HEK293 (cell line): ENCODE measurements around the gene ALKBH3.
A peak's percentile ranks its signal among the peaks of the same experiment; 100 is the strongest.

Experiments
- BCL6B ChIP-seq: fragments of 450-650 bp; formaldehyde crosslinking; IDR thresholded peaks from 2 replicates; pipeline ENCODE4 v1.5.1; 2017; ENCODE audit warnings: missing biosample characterization, missing genetic modification characterization
- INSM2 ChIP-seq: fragments of 450-650 bp; formaldehyde crosslinking; IDR thresholded peaks from 2 replicates; pipeline ENCODE4 v1.5.1; 2016; ENCODE audit warnings: missing biosample characterization, missing genetic modification characterization
- MEIS1 ChIP-seq: sonication (generic); formaldehyde crosslinking; IDR thresholded peaks from 2 replicates; pipeline ENCODE4 v1.8.1; 2022; ENCODE audit warnings: missing genetic modification reagents, mild to moderate bottlenecking, borderline replicate concordance
- MZF1 ChIP-seq: fragments of 450-650 bp; formaldehyde crosslinking; IDR thresholded peaks from 2 replicates; pipeline ENCODE4 v1.5.1; 2017; ENCODE audit warnings: missing biosample characterization, missing genetic modification characterization, borderline replicate concordance
- TCF7L2 ChIP-seq: IDR thresholded peaks from 2 replicates; pipeline ENCODE4 v1.6.1; 2011; ENCODE audit warnings: low read depth, mild to moderate bottlenecking, inconsistent platforms, low read length, moderate library complexity, borderline replicate concordance
- ZBTB48 ChIP-seq: fragments of 450-650 bp; formaldehyde crosslinking; IDR thresholded peaks from 2 replicates; pipeline ENCODE4 v1.5.1; 2016; ENCODE audit warnings: missing biosample characterization, missing genetic modification characterization
- ZNF146 ChIP-seq: fragments of 450-650 bp; formaldehyde crosslinking; IDR thresholded peaks from 2 replicates; pipeline ENCODE4 v1.5.1; 2016; ENCODE audit warnings: missing biosample characterization, missing genetic modification characterization
- ZNF221 ChIP-seq: fragments of 450-650 bp; formaldehyde crosslinking; IDR thresholded peaks from 2 replicates; pipeline ENCODE4 v1.5.1; 2017; ENCODE audit warnings: missing biosample characterization, missing genetic modification characterization, borderline replicate concordance
- ZNF26 ChIP-seq: fragments of 450-650 bp; formaldehyde crosslinking; IDR thresholded peaks from 2 replicates; pipeline ENCODE4 v1.5.1; 2016; ENCODE audit warnings: missing biosample characterization, missing genetic modification characterization
- ZNF280D ChIP-seq: fragments of 450-650 bp; formaldehyde crosslinking; IDR thresholded peaks from 2 replicates; pipeline ENCODE4 v1.5.1; 2016; ENCODE audit warnings: missing biosample characterization, missing genetic modification characterization
- ZNF292 ChIP-seq: fragments of 450-650 bp; formaldehyde crosslinking; IDR thresholded peaks from 2 replicates; pipeline ENCODE4 v1.5.1; 2016; ENCODE audit warnings: low read depth, missing biosample characterization, missing genetic modification characterization, borderline replicate concordance
- ZNF404 ChIP-seq: fragments of 450-650 bp; formaldehyde crosslinking; IDR thresholded peaks from 2 replicates; pipeline ENCODE4 v1.5.1; 2017; ENCODE audit warnings: missing biosample characterization, missing genetic modification characterization
- ZNF426 ChIP-seq: fragments of 450-650 bp; formaldehyde crosslinking; IDR thresholded peaks from 2 replicates; pipeline ENCODE4 v1.5.1; 2017; ENCODE audit warnings: missing biosample characterization, missing genetic modification characterization, mild to moderate bottlenecking, inconsistent platforms, moderate library complexity
- ZNF501 ChIP-seq: fragments of 450-650 bp; formaldehyde crosslinking; IDR thresholded peaks from 2 replicates; pipeline ENCODE4 v1.5.1; 2016; ENCODE audit warnings: missing biosample characterization, missing genetic modification characterization
- ZNF521 ChIP-seq: fragments of 450-650 bp; formaldehyde crosslinking; IDR thresholded peaks from 2 replicates; pipeline ENCODE4 v1.5.1; 2017; ENCODE audit warnings: missing biosample characterization, mild to moderate bottlenecking, missing genetic modification characterization
- ZNF530 ChIP-seq: fragments of 450-650 bp; formaldehyde crosslinking; IDR thresholded peaks from 2 replicates; pipeline ENCODE4 v1.5.1; 2016; ENCODE audit warnings: low read depth, missing biosample characterization, missing genetic modification characterization
- ZNF561 ChIP-seq: fragments of 450-650 bp; IDR thresholded peaks from 2 replicates; pipeline ENCODE4 v1.5.1; 2018; ENCODE audit warnings: missing biosample characterization, missing genetic modification characterization, borderline replicate concordance
- ZNF610 ChIP-seq: fragments of 450-650 bp; formaldehyde crosslinking; IDR thresholded peaks from 2 replicates; pipeline ENCODE4 v1.5.1; 2016; ENCODE audit warnings: missing biosample characterization, missing genetic modification characterization, borderline replicate concordance
- ZNF629 ChIP-seq: fragments of 450-650 bp; formaldehyde crosslinking; IDR thresholded peaks from 2 replicates; pipeline ENCODE4 v1.5.1; 2017; ENCODE audit warnings: missing biosample characterization, missing genetic modification characterization
- ZNF639 ChIP-seq: fragments of 450-650 bp; formaldehyde crosslinking; IDR thresholded peaks from 2 replicates; pipeline ENCODE4 v1.5.1; 2016; ENCODE audit warnings: missing biosample characterization, missing genetic modification characterization
- ZNF704 ChIP-seq: fragments of 450-650 bp; formaldehyde crosslinking; IDR thresholded peaks from 2 replicates; pipeline ENCODE4 v1.5.1; 2016; ENCODE audit warnings: missing biosample characterization, missing genetic modification characterization
- ZSCAN16 ChIP-seq: fragments of 450-650 bp; formaldehyde crosslinking; IDR thresholded peaks from 2 replicates; pipeline ENCODE4 v1.5.1; 2016; ENCODE audit warnings: missing biosample characterization, missing genetic modification characterization

ALKBH3 gene

GRCh38 chr11:43880640-43881159 lies at the start of gene ALKBH3 (continued):
- TF ChIP-seq INSM2: peak; percentile 77; the same call in 1 of the 2 replicates
- TF ChIP-seq ZNF521 (tag by site-specific recombination): no peak
- no peak for TF ChIP-seq ZNF404 (tag by site-specific recombination)
- TF ChIP-seq MZF1 (tag by site-specific recombination): peak; percentile 82
- TF ChIP-seq ZNF221 (tag by site-specific recombination): no peak
- no peak for TF ChIP-seq ZNF530 (tag by site-specific recombination)
- TF ChIP-seq ZNF629: peak; percentile 77
- no peak for TF ChIP-seq ZSCAN16 (tag by site-specific recombination)
- TF ChIP-seq BCL6B (tag by site-specific recombination): no peak
- no peak for TF ChIP-seq ZNF292
- peak; percentile 97 for TF ChIP-seq ZNF501 (tag by site-specific recombination)
- 0 out of 2 replicates have a peak, but pooled peaks have one; percentile 54 for TF ChIP-seq ZNF280D
- TF ChIP-seq ZBTB48 (tag by site-specific recombination): peak; percentile 83
- no peak for TF ChIP-seq MEIS1 (CRISPR knock-in tag)
- peak; percentile 93 for TF ChIP-seq ZNF639 (tag by site-specific recombination)
- TF ChIP-seq ZNF610 (tag by site-specific recombination): peak; percentile 59; the same call in 1 of the 2 replicates
- TF ChIP-seq ZNF561 (tag by site-specific recombination): peak; percentile 32; the same call in 1 of the 2 replicates
- peak; percentile 51 for TF ChIP-seq ZNF146 (tag by site-specific recombination)
- no peak for TF ChIP-seq TCF7L2
- TF ChIP-seq ZNF426 (tag by site-specific recombination): no peak
- TF ChIP-seq ZNF704: no peak
- TF ChIP-seq ZNF26: no peak
